Mesenchymal stem cell (in vitro differentiated cells and primary cell): ENCODE results near the gene PCED1B.
A peak's percentile ranks its signal among the peaks of the same experiment; 100 is the strongest.

Experiments
- DNase-seq: peaks from one replicate; pipeline ENCODE4 v3.0.0-alpha.2; 2013
- H2AFZ ChIP-seq: one replicate; pipeline ENCODE4 v1.6.1; 2013; ENCODE audit warnings: low read depth, mild to moderate bottlenecking, control low read depth, inconsistent platforms, low read length, moderate library complexity
- H2AK5ac ChIP-seq: 2 replicates; pipeline ENCODE4 v1.6.1; 2013; ENCODE audit warnings: low read length, moderate library complexity, mild to moderate bottlenecking, inconsistent platforms; ENCODE audit not compliant: severe bottlenecking
- H2BK120ac ChIP-seq: one replicate; pipeline ENCODE4 v1.6.1; 2013; ENCODE audit warnings: low read depth, mild to moderate bottlenecking, inconsistent platforms, low read length, moderate library complexity
- H2BK12ac ChIP-seq, 2 experiments: one replicate each; pipeline ENCODE4 v1.6.1; 2013; ENCODE audit warnings: inconsistent platforms in 2 of 2, low read length in 2 of 2, mild to moderate bottlenecking in 2 of 2, moderate library complexity in 2 of 2, control low read depth in 1 of 2
- H2BK15ac ChIP-seq: one replicate; pipeline ENCODE4 v1.6.1; 2013; ENCODE audit warnings: mild to moderate bottlenecking, low read depth, inconsistent platforms; ENCODE audit not compliant: poor library complexity, severe bottlenecking
- H2BK5ac ChIP-seq: 2 replicates; pipeline ENCODE4 v1.6.1; 2013; ENCODE audit warnings: low read depth, mild to moderate bottlenecking, low read length, control low read depth, inconsistent platforms; ENCODE audit not compliant: poor library complexity, severe bottlenecking
- H3K14ac ChIP-seq, 2 experiments: one replicate each; pipeline ENCODE4 v1.6.1; 2013; ENCODE audit warnings: inconsistent platforms in 2 of 2, low read length in 2 of 2, control low read depth in 1 of 2, mild to moderate bottlenecking in 1 of 2, moderate library complexity in 1 of 2
- H3K18ac ChIP-seq, 2 experiments: one replicate each; pipeline ENCODE4 v1.6.1; 2013; ENCODE audit warnings: inconsistent platforms in 2 of 2, low read length in 2 of 2, control low read depth in 1 of 2, low read depth in 1 of 2, mild to moderate bottlenecking in 1 of 2
- H3K23ac ChIP-seq, 2 experiments: one replicate each; pipeline ENCODE4 v1.6.1; 2013; ENCODE audit warnings: inconsistent platforms in 2 of 2, low read length in 2 of 2, mild to moderate bottlenecking in 2 of 2, moderate library complexity in 2 of 2, control low read depth in 1 of 2
- H3K27ac ChIP-seq: 2 replicates; pipeline ENCODE4 v1.5.1; 2013; ENCODE audit warnings: mild to moderate bottlenecking, moderate library complexity, low read length, control low read depth, inconsistent platforms; ENCODE audit not compliant: poor library complexity, severe bottlenecking
- H3K27me3 ChIP-seq, 2 experiments: 2 replicates each; pipeline versions ENCODE4 v1.6.1 to v1.7.0; 2013; ENCODE audit warnings: low read length in 2 of 2, mild to moderate bottlenecking in 2 of 2, moderate library complexity in 2 of 2, control low read depth in 1 of 2, inconsistent platforms in 1 of 2; ENCODE audit not compliant: control insufficient read depth in 1 of 2, insufficient read depth in 1 of 2
- H3K36me3 ChIP-seq, 2 experiments: 2 replicates each; pipeline versions ENCODE4 v1.6.1 to v1.7.0; 2013; ENCODE audit warnings: low read length in 2 of 2, control low read depth in 1 of 2, inconsistent platforms in 1 of 2, low read depth in 1 of 2, mild to moderate bottlenecking in 1 of 2; ENCODE audit not compliant: insufficient read depth in 2 of 2, control insufficient read depth in 1 of 2
- H3K4ac ChIP-seq, 2 experiments: one replicate each; pipeline ENCODE4 v1.6.1; 2013; ENCODE audit warnings: inconsistent platforms in 2 of 2, low read length in 2 of 2, mild to moderate bottlenecking in 2 of 2, moderate library complexity in 2 of 2, control low read depth in 1 of 2, low read depth in 1 of 2
- H3K4me1 ChIP-seq: 2 replicates; pipeline ENCODE4 v1.6.1; 2013; ENCODE audit warnings: low read depth, low read length, control low read depth; ENCODE audit not compliant: control insufficient read depth, insufficient read depth
- H3K4me2 ChIP-seq: 2 replicates; pipeline ENCODE4 v1.6.1; 2013; ENCODE audit warnings: low read length, mild to moderate bottlenecking, inconsistent platforms; ENCODE audit not compliant: poor library complexity, severe bottlenecking
- H3K4me3 ChIP-seq, 2 experiments: 2 replicates each; pipeline versions ENCODE4 v1.5.1 to v1.7.0; 2013; ENCODE audit warnings: low read length in 2 of 2, mild to moderate bottlenecking in 2 of 2, control low read depth in 1 of 2, low read depth in 1 of 2; ENCODE audit not compliant: insufficient read depth in 1 of 2
- H3K79me1 ChIP-seq: replicated peaks from 2 replicates; pipeline ENCODE4 v1.6.1; 2013; ENCODE audit warnings: mild to moderate bottlenecking, control low read depth, low read length, inconsistent platforms; ENCODE audit not compliant: poor library complexity, severe bottlenecking
- H3K9ac ChIP-seq: 2 replicates; pipeline ENCODE4 v1.7.0; 2013; ENCODE audit warnings: mild to moderate bottlenecking, low read length, moderate library complexity
- H3K9me3 ChIP-seq: 2 replicates; pipeline ENCODE4 v1.7.0; 2013; ENCODE audit warnings: mild to moderate bottlenecking, low read length; ENCODE audit not compliant: control insufficient read depth
- H4K8ac ChIP-seq: one replicate; pipeline ENCODE4 v1.6.1; 2013; ENCODE audit warnings: inconsistent platforms, mild to moderate bottlenecking, low read length, moderate library complexity
- H4K91ac ChIP-seq: one replicate; pipeline ENCODE4 v1.6.1; 2013; ENCODE audit warnings: mild to moderate bottlenecking, low read length, inconsistent platforms
- WGBS: methylation state at CpG from one replicate; pipeline ENCODE4 v1.1.7; 2013; ENCODE audit warnings: mixed read lengths; 5-methylcytosine and 5-hydroxymethylcytosine counted together

The PCED1B gene

GRCh38 chr12:47095446-47096236 lies 16.2 kb downstream of the PCED1B start:
- H3K14ac ChIP-seq: no peak overlapping the region
- no peak overlapping the region for H2AFZ ChIP-seq
- no peaks in the 10 kb centered on the region for H3K27me3 ChIP-seq
- no peak overlapping the region for H2AK5ac ChIP-seq
- no peak overlapping the region for H3K9ac ChIP-seq
- no peak overlapping the region for H2BK15ac ChIP-seq
- peaks cover 3% of the 10 kb centered on the region for H3K79me1 ChIP-seq
- no peak overlapping the region for H2BK12ac ChIP-seq
- peak; percentile 70 for DNase-seq
- H3K4ac ChIP-seq: no peak overlapping the region
- WGBS: 0% methylated on average over 1 of the region's 3 CpGs
- H3K23ac ChIP-seq: no peak overlapping the region
- H2BK5ac ChIP-seq: no peak overlapping the region
- no peaks in the 10 kb centered on the region for H3K4me1 ChIP-seq
- H3K36me3 ChIP-seq: no peaks in the 10 kb centered on the region
- H3K18ac ChIP-seq: no peak overlapping the region
- H4K8ac ChIP-seq: no peak overlapping the region
- no peak overlapping the region for H3K4me3 ChIP-seq
- no peak overlapping the region for H2BK120ac ChIP-seq
- no peak overlapping the region for H3K4me2 ChIP-seq
- no peaks in the 10 kb centered on the region for H3K9me3 ChIP-seq
- peak overlapping the region; percentile 60 for H3K27ac ChIP-seq
- H4K91ac ChIP-seq: no peak overlapping the region

- Histone ChIP-seq H3K9ac (no peak overlapping the region), H2AFZ (no peak overlapping the region), H3K9me3 (no peaks in the 10 kb centered on the region), H3K4me3 (no peak overlapping the region), H2BK120ac (no peak overlapping the region), H4K8ac (no peak overlapping the region), H2BK15ac (no peak overlapping the region), H2AK5ac (no peak overlapping the region), H3K27ac (no peak overlapping the region), H3K36me3 (no peaks in the 10 kb centered on the region), H3K4ac (peak overlapping the region in 1 of 2 experiments; percentile 64), H3K79me1 (peaks cover 1% of the 10 kb centered on the region), H3K4me1 (no peaks in the 10 kb centered on the region), H2BK12ac (peak overlapping the region in 1 of 2 experiments; percentile 93), H3K27me3 (no peaks in the 10 kb centered on the region), H3K4me2 (no peak overlapping the region), H4K91ac (peak overlapping the region; percentile 50), H2BK5ac (no peak overlapping the region), H3K23ac (no peak overlapping the region), H3K18ac (peak overlapping the region; percentile 13 to 58), H3K14ac (no peak overlapping the region)
- 58% methylated on average over 7 of the region's 7 CpGs for WGBS
- peak; percentile 59 for DNase-seq
Observed at GRCh38 chr12:47097276-47097896, 18.0 kb downstream of the PCED1B start.

- no peak overlapping the region for H3K23ac ChIP-seq
- H2BK120ac ChIP-seq: peak overlapping the region; percentile 34
- H3K36me3 ChIP-seq: no peaks in the 10 kb centered on the region
- H3K4ac ChIP-seq: peak overlapping the region in 1 of 2 experiments; percentile 64
- H3K4me3 ChIP-seq: no peak overlapping the region
- WGBS: 99% methylated on average over 6 of the region's 6 CpGs
- peak overlapping the region; percentile 0 to 58 for H3K18ac ChIP-seq
- peak overlapping the region; percentile 93 for H4K91ac ChIP-seq
- no peak overlapping the region for H3K27ac ChIP-seq
- peaks cover 1% of the 10 kb centered on the region for H3K79me1 ChIP-seq
- H4K8ac ChIP-seq: peak overlapping the region; percentile 66
- H3K14ac ChIP-seq: no peak overlapping the region
- no peaks in the 10 kb centered on the region for H3K27me3 ChIP-seq
- no peaks in the 10 kb centered on the region for H3K4me1 ChIP-seq
- no peaks in the 10 kb centered on the region for H3K9me3 ChIP-seq
- H2AK5ac ChIP-seq: peak overlapping the region; percentile 66
- H2BK12ac ChIP-seq: peak overlapping the region; percentile 42 to 93
- DNase-seq: no peak
- H3K9ac ChIP-seq: no peak overlapping the region
- H3K4me2 ChIP-seq: no peak overlapping the region
- H2BK15ac ChIP-seq: no peak overlapping the region
- H2BK5ac ChIP-seq: no peak overlapping the region
- H2AFZ ChIP-seq: no peak overlapping the region
Observed at GRCh38 chr12:47098099-47098498, 18.7 kb downstream of the PCED1B start.

- Histone ChIP-seq H3K18ac (no peak overlapping the region), H3K23ac (no peak overlapping the region), H3K4me3 (no peak overlapping the region), H3K9ac (no peak overlapping the region), H3K14ac (no peak overlapping the region), H3K27me3 (no peaks in the 10 kb centered on the region), H2BK15ac (no peak overlapping the region), H3K4ac (no peak overlapping the region), H2BK12ac (no peak overlapping the region), H2AFZ (no peak overlapping the region), H4K91ac (no peak overlapping the region), H3K4me2 (no peak overlapping the region), H3K36me3 (no peaks in the 10 kb centered on the region), H3K9me3 (no peaks in the 10 kb centered on the region), H2AK5ac (no peak overlapping the region), H2BK120ac (no peak overlapping the region), H3K4me1 (peaks cover 1% of the 10 kb centered on the region), H3K27ac (no peak overlapping the region), H3K79me1 (peaks cover 1% of the 10 kb centered on the region), H4K8ac (no peak overlapping the region), H2BK5ac (no peak overlapping the region)
- DNase-seq: no peak
- WGBS: no CpG with 5 or more reads among the region's 2 CpGs
Observed at GRCh38 chr12:47099610-47100009, 20.2 kb downstream of the PCED1B start.
